VCaP (cell line): ENCODE measurements around the gene STAT2.
"Not testable (repeated sequence)": the region's sequence is repeated elsewhere in the genome, so short reads cannot be mapped to it uniquely, and the experiment has no call there.

ENCODE experiments used
- H3K27ac ChIP-seq: fragments of 450-650 bp; 2 replicates; pipeline ENCODE4 v1.5.1; 2017
- CTCF ChIP-seq: fragments of 450-650 bp; conservative IDR thresholded peaks from 2 replicates; pipeline ENCODE4 v1.5.1; 2017; ENCODE audit warnings: mild to moderate bottlenecking, moderate library complexity

The STAT2 gene

DNA sequence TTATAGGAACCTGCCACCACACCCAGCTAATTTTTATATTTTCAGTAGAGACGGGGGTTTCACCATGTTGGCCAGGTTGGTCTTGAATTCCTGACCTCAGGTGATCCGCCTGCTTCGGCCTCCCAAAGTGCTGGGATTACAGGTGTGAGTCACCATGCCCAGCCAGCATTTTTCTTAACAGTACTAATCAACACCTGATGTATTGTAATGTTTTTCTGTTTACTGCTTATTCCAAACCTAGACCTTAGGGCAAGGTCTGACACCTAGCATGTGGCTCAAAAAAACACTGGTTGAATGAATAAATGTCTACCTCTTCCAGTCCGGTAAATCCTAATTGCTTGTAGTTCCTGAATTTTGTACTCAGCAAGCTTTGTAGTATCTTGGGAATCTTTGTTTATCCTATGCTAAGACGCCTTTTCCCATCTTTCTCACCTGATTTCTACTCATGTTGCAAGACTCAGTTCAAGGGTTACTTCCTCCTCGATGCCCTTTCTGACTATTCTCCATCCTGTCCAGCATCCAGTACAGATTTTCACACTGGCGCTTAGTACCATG is 28.9 kb downstream of the STAT2 start:
- H3K27ac ChIP-seq = no peak overlapping the region
- no peak for TF ChIP-seq CTCF

GRCh38 chr12:56326533-56326932 is 33.4 kb downstream of the STAT2 start:
- no peak overlapping the region for H3K27ac ChIP-seq
- TF ChIP-seq CTCF = no peak

DNA sequence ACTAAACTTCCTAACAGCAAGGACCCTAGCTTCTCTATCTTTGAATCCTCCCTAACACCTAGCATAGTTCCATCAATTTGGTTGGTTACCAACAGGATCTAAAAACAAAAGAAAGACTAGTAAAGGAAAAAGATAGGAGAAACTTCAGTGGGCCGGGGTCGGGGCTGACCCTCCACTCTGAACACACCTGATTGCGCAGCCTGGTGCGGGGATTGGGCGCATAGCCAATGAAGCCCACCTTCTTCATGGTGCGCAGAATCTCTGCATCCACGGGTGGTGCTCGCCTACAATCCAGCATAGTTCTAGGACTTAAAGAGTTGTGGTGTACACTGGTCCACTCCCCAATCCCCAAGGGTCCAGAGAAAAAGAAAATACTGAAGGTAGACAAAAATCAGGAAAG is 33.8 kb downstream of the STAT2 start:
- TF ChIP-seq CTCF = no peak
- no peak overlapping the region for H3K27ac ChIP-seq

DNA sequence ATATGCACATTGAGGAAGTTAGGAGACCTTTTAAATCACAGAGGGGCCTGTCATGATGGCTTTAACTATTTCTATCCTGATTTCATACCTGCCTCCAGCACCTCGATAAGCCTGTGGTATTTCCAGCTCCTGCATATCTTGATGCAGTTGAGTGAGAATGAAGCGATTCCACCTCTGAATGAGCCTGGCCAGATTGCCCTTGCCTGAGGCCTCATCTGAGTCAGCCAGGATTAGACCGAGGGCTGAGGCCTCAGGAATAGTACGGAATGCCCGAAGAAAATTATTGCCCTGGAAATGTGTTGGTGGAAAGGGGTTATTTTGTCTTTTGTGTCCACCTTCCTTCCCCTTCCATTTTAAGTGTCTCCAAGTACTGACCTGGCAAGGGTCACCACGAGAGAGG is 35.7 kb downstream of the STAT2 start:
- H3K27ac ChIP-seq = no peak overlapping the region

DNA sequence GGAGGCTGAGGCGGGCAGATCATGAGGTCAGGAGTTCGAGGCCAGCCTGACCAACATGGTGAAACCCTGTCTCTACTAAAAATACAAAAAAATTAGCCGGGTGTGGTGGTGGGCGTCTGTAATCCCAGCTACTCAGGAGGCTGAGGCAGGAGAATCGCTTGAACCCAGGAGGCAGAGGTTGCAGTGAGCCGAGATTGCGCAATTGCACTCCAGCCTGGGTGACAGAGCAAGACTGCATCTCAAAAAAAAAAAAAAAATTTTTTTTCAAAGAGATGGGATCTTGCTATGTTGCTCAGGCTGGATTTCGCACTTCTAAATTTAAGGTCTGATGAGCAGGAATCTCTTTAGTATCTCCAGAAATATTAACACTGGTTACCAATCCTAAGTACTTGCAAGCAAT is 38.3 kb downstream of the STAT2 start:
- H3K27ac ChIP-seq = not testable (repeated sequence)

More for the DNA sequence above, 35.7 kb downstream of the STAT2 start:
- TF ChIP-seq CTCF = no peak

DNA sequence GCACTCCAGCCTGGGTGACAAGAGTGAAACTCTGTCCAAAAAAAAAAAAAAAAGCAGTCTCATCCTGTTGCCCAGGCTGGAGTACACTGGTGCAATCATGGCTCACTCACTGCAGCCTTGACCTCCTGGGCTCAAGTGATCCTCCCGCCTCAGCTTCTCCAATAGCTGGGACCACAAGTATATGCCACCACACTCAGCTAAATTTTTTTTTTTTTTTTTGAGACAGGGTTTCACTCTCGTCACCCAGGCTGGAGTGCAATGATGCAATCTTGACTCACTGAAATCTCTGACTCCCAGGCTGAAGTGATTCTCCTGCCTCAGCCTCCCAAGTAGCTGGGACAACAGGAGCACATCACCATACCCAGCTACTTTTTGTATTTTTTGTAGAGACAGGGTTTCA is 38.9 kb downstream of the STAT2 start:
- no peak overlapping the region for H3K27ac ChIP-seq
- TF ChIP-seq CTCF = no peak

DNA sequence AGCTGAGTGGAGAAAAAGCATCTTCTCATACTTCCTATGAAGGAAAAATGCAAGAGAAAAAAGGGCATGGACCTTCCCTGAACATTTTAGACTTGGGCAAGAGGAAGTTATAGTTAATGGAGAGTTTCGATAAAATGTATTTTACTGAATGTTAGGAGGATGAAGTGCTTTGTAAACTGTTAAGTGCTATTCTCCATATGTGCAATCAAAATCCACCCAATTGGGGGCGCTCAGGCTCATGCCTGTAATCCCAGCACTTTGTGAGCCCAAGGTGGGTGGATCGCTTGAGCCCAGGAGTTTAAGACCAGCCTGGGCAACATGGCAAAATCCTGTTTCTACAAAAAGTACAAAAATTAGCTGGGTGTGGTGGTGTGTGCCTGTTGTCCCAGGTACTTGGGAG is 42.2 kb downstream of the STAT2 start:
- 0 out of 2 replicates have a peak, but pooled peaks have one; percentile 13 for TF ChIP-seq CTCF
- H3K27ac ChIP-seq = no peak overlapping the region

DNA sequence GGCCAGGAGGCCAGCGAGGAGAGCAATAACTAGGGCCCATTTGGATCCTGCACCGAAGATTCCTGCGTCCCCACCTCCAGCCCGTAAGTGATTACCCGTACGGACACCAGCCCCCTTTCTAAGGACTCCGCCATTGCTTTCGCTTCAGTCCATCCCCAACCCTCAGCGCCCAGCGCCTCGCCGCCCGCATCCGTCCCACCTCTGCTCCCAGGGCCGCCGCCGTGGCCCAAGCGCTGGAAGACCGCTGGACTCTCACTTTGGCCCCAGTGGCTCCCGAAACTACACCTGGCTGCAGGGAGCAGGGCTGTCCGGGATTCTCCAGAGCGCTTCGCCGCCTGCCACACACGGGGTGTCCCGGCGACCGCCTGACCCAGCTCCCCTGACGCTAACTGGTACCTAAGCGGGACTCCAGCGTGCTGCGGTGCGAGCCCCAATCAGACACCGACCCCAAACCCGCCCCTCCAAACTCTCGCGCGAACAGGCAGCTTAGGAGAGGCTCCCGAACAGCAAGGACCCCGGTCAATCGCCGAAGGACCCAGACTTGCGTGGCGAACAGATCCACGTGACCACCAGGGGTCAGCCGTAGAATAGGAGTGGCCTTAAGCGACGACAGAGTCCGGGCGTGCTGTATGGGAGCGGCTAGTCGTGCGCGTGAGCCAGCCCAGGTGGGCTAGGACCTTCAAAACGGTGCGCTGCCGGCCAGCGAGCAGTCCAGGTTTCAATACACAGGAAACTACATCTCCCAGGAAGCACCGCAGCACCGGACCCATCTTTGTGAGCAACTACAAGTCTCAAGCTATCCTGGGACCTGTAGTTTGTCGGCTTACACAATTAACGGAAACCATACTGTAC is 44.1 kb downstream of the STAT2 start, which contains the start of gene CNPY2:
Gene CNPY2, minus strand, starts transcription at position 367 of the 852 bp plus-strand sequence. CDS start 771 bp downstream, outside the sequence.
- peak within 1 kb of the TSS; percentile 99 for H3K27ac ChIP-seq
- TF ChIP-seq CTCF = peak; percentile 40
